KOPT-K1 (cell line): ENCODE data around the gene IGSF1.

Source experiments
- H3K27ac ChIP-seq: fragments of 200-600 bp; sonication (generic); 2 replicates; pipeline ENCODE4 v1.5.1; 2016; ENCODE audit warnings: antibody characterized with exemption, mild to moderate bottlenecking, low read depth, low read length; ENCODE audit not compliant: poor library complexity, severe bottlenecking
- H3K36me3 ChIP-seq: fragments of 200-600 bp; sonication (generic); 2 replicates; pipeline ENCODE4 v1.5.1; 2017; ENCODE audit warnings: antibody characterized with exemption, mild to moderate bottlenecking, low read length, moderate library complexity; ENCODE audit not compliant: insufficient read depth
- H3K9me3 ChIP-seq: fragments of 200-600 bp; sonication (generic); 2 replicates; pipeline ENCODE4 v1.5.1; 2017; ENCODE audit warnings: antibody characterized with exemption, low read length, mild to moderate bottlenecking; ENCODE audit not compliant: insufficient read depth, poor library complexity, severe bottlenecking

Gene IGSF1

DNA sequence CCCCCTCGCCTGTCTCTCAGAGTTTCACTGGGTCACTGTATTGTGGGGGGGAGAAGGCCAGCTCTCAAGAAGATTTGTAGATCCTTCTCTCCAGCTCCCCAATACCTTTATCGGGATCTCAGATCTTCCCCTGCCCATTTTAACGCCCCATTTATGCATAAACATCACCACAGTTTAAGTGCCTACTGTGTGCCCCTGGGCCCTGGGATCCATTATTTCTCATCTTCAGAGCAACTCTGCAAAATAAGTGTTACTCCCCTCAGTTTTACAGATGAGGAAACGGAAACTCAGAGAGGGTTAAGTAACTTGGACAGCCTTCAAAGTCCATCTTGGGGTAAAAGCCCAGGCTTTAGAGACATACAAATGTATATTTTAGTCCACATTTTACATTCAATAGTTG lies 421 bp upstream of the IGSF1 start:
- Histone ChIP-seq H3K9me3 (no peaks in the 10 kb centered on the region), H3K27ac (no peak overlapping the region), H3K36me3 (no peaks in the 10 kb centered on the region)

GRCh38 chrX:131288188-131288587 lies 918 bp downstream of the IGSF1 start:
- no peaks in the 10 kb centered on the region for H3K9me3 ChIP-seq
- H3K27ac ChIP-seq = no peak overlapping the region
- no peaks in the 10 kb centered on the region for H3K36me3 ChIP-seq

GRCh38 chrX:131287560-131288179 lies 1.4 kb downstream of the IGSF1 start:
- Histone ChIP-seq H3K27ac (no peak overlapping the region), H3K36me3 (no peaks in the 10 kb centered on the region), H3K9me3 (no peaks in the 10 kb centered on the region)

DNA sequence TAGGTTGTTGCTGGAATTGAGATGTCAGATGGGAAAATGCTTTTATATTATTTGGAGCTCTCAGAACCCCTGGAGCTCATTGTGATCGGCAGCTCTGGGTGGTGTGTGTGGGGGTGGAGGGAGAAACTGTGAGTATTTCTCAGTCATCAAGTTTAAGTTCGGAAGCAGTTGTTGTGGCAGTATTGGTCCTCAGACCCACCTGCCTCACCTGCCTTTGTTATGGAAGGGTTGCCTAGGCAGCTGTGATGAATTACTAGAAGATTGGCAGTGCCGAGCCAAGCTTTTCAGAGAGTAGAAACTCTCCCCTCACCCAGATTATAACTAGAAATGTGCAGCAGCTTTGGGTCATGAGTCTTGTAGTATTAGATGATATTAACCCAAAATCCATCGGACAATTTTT lies 9.5 kb downstream of the IGSF1 start:
- Histone ChIP-seq H3K27ac (no peak overlapping the region), H3K9me3 (no peaks in the 10 kb centered on the region), H3K36me3 (no peaks in the 10 kb centered on the region)

DNA sequence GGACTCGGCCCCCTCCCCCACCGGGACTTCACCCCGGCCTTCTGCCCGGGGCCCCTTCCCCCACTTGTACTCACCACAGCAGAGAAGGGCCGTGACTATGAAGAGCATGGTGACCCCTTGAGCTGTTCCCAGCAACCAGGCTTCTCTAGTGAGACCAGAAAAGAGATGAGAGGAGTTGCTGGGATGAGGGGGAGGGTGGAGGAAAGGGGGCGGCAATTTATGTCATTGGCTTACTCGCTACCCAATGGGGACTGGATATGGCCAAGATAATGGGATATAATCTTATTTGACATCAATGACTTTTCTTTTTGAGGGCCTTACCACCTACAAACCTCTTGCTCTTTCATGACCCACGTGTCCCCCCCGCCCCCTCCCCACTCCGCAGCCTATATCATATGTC lies 9.9 kb downstream of the IGSF1 start:
- H3K36me3 ChIP-seq = no peaks in the 10 kb centered on the region
- H3K27ac ChIP-seq = no peak overlapping the region
- H3K9me3 ChIP-seq = no peaks in the 10 kb centered on the region

DNA sequence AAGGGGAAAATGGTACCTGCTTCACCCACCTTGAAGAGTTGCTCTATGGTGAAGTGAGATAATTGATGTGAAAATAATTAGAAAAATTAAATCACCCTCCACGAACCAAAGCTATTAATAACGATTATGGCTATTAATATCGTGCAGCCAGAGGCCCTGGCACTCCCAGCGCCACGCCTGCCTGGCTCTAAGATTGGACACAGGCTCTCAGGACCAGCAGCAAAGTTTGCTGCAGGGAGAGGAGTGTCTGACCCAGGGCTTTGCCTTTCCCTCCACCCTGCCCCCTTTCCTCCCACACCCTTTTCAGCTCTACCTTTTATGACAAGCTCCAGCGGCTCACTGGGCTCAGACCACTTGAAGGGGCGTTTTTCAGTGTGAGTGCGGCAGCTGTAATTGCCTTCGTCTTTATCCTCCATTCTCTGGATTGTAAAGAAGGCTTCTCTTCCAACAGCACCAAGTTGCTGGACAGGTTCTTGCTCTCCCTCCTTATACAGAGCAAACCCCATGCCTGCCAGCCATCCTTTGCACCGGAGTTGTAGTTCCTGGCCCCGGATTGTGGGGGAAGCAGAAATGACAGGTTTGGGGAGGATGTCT lies 11.5 kb downstream of the IGSF1 start:
- Histone ChIP-seq H3K9me3 (no peaks in the 10 kb centered on the region), H3K36me3 (no peaks in the 10 kb centered on the region)

GRCh38 chrX:131273011-131273410 lies 16.1 kb downstream of the IGSF1 start:
- H3K27ac ChIP-seq = no peak overlapping the region
- no peaks in the 10 kb centered on the region for H3K9me3 ChIP-seq
- H3K36me3 ChIP-seq = no peaks in the 10 kb centered on the region

More for the DNA sequence above, 11.5 kb downstream of the IGSF1 start:
- H3K27ac ChIP-seq = no peak overlapping the region

- no peaks in the 10 kb centered on the region for H3K9me3 ChIP-seq
- H3K27ac ChIP-seq = no peak overlapping the region
- H3K36me3 ChIP-seq = no peaks in the 10 kb centered on the region
Measured at GRCh38 chrX:131271826-131272225, 17.3 kb downstream of the IGSF1 start.

DNA sequence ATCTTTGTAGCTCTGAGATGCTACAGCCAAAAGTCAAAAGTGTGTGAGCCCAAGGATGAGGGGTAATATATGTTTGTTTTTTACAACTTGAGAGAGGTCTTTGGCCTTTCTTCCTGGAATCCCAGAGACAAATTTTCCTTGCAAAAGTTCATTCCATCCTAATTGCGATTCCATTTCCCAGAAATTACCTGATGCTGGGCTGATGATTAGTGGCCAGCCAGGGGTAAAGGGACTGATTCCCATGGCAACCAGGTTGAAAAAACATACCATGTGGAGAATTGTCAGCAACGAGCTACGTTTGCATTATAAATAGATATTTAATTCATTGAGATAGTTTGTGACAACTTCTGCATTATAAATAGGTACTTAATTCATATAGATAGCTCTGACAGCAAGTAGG lies 17.8 kb downstream of the IGSF1 start:
- H3K27ac ChIP-seq = no peak overlapping the region

DNA sequence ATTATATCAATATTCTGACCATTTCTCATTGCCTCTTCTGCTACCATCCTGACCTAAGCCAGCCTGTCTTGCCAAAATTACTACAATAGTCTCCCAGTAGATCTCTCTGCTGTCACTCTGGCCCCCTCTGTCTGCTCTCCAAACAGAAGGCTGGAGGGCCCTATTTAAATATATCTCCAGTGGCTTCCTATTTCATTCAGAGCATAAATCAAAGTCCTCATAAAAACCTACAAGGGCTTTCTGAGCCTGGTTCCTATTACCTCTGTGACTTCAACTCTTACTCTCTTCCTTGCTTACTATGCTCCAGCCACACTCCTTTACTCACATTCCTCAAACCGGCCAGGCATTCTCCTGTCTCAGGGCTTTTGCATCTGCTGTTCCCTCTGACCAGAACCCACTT lies 19.0 kb downstream of the IGSF1 start:
- Histone ChIP-seq H3K9me3 (no peaks in the 10 kb centered on the region), H3K27ac (no peak overlapping the region), H3K36me3 (no peaks in the 10 kb centered on the region)

More for the DNA sequence above, 17.8 kb downstream of the IGSF1 start:
- Histone ChIP-seq H3K9me3 (no peaks in the 10 kb centered on the region), H3K36me3 (no peaks in the 10 kb centered on the region)

- Histone ChIP-seq H3K36me3 (no peaks in the 10 kb centered on the region), H3K27ac (no peak overlapping the region), H3K9me3 (no peaks in the 10 kb centered on the region)
Measured at GRCh38 chrX:131264665-131265064, 24.4 kb downstream of the IGSF1 start.

GRCh38 chrX:131264053-131264452 lies 25.1 kb downstream of the IGSF1 start:
- no peaks in the 10 kb centered on the region for H3K36me3 ChIP-seq
- H3K27ac ChIP-seq = no peak overlapping the region
- H3K9me3 ChIP-seq = no peaks in the 10 kb centered on the region

GRCh38 chrX:131262738-131263679 lies 26.1 kb downstream of the IGSF1 start:
- Histone ChIP-seq H3K9me3 (no peaks in the 10 kb centered on the region), H3K36me3 (no peaks in the 10 kb centered on the region), H3K27ac (no peak overlapping the region)

- Histone ChIP-seq H3K9me3 (no peaks in the 10 kb centered on the region), H3K36me3 (no peaks in the 10 kb centered on the region), H3K27ac (no peak overlapping the region)
Measured at GRCh38 chrX:131262200-131262599, 26.9 kb downstream of the IGSF1 start.

DNA sequence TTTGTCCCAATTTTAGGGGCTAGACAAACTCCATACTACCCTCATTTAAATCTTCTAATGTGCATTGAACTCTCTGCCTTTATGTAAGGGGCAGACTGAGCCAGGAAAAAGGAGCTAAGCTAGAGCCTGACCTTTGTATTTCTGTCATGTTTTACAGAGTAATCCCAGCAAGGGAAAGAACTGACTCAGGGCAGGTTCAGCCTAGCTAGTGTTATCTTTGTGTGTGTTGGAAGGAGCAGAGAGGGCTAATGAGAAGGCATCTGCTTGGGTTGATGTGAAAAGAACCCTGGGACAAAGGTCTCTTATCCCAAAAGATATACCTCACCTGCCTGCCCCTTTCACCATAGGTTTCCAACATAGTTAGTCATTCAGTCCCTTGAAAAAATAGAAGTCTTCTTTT lies 31.7 kb downstream of the IGSF1 start:
- H3K36me3 ChIP-seq = no peaks in the 10 kb centered on the region
- H3K9me3 ChIP-seq = no peaks in the 10 kb centered on the region
- no peak overlapping the region for H3K27ac ChIP-seq
